HG03439 (cell line): Measurements from ENCODE around the gene DNAJB4.
A peak's percentile ranks its signal among the peaks of the same experiment; 100 is the strongest.
"Not testable (repeated sequence)": the region's sequence is repeated elsewhere in the genome, so short reads cannot be mapped to it uniquely, and the experiment has no call there.

Source experiments
- ATAC-seq: cut with Tn5 transposase; IDR thresholded peaks from one replicate; pipeline ENCODE4 v1.9.1; 2021; ENCODE audit warnings: mild to moderate bottlenecking, moderate library complexity; ENCODE audit not compliant: unreplicated experiment

Gene DNAJB4

GRCh38 chr1:77990629-77991204 is 14.0 kb upstream of the DNAJB4 start:
- no peak for ATAC-seq

DNA sequence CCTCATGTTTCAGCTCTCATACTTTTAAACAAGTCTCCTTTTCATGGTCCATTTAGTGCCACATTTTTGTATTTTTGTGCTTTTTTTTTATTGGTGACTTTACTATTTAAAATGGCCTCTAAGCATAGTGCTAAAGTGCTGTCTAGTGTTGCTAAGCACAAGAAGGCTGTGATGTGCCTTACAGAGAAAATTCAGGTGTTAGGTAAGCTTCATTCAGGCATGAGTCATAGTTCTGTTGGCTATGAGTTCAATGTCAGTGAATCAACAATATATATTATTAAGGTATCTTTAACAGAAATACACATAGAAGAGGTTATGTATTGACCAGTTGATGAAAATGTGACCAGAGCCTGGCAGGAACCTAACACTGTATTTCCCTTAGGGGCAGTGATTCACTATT is 13.1 kb upstream of the DNAJB4 start:
- no peak for ATAC-seq

DNA sequence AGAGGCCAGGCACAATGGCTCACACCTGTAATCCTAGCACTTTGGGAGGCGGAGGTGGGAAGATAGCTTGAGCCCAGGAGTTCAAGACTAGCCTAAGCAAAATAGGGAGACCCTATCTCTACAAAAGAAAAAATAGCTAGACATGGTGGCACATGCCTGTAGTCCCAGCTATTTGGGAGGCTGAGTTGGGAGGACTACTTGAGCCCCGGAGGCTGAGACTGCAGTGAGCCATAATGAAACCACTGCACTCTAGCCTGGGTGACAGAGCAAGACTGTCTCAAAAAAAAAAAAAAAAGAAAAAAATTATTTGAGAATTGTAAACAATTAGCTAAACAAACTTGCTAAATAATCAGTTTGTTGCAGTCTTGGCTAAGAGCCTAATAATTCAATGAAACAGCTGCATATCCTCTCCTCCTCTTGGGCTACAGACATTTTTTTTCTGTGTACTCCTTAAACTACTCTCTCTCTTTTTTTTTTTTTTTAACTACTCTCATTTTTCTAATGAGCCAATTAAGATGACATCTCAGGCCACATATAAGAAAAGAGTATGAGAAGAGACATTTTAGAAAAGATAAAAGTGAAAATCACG is 10.5 kb upstream of the DNAJB4 start:
- no peak for ATAC-seq

GRCh38 chr1:77996734-77997133 is 8.0 kb upstream of the DNAJB4 start:
- no peak for ATAC-seq

- not testable (repeated sequence) for ATAC-seq
These were observed 4.2 kb upstream of the DNAJB4 start for GRCh38 chr1:78000536-78000935.

DNA sequence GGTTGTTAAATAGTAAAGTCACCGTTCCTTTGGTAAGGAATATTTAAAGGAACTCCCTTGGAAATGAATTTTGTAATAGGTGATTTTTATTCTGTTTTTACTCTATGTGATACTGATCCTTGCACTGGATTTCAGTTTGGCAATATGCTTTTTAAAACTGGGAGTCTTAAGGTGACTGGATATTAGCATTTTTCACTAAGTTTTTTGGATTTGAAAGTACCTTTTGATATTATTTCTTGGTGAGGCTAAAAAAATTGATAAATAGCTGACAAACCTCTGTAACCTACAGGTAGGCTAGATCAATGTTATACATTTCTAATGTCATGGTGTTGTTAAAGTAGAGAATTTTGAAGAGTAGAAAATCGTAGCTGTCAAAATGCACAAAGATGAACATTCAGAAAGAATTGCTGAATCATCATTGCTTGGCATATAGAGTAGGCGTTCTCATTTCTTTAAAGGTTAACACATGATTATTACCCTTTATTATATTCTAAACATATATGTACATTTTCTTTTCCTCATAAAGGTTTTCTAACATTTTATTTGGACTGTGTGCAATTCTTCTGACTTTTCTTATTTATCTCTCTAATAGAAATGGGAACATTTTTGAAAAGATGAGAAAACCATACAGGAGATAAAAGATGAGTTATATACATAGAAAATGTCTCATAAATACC is 1.5 kb upstream of the DNAJB4 start:
- no peak for ATAC-seq

DNA sequence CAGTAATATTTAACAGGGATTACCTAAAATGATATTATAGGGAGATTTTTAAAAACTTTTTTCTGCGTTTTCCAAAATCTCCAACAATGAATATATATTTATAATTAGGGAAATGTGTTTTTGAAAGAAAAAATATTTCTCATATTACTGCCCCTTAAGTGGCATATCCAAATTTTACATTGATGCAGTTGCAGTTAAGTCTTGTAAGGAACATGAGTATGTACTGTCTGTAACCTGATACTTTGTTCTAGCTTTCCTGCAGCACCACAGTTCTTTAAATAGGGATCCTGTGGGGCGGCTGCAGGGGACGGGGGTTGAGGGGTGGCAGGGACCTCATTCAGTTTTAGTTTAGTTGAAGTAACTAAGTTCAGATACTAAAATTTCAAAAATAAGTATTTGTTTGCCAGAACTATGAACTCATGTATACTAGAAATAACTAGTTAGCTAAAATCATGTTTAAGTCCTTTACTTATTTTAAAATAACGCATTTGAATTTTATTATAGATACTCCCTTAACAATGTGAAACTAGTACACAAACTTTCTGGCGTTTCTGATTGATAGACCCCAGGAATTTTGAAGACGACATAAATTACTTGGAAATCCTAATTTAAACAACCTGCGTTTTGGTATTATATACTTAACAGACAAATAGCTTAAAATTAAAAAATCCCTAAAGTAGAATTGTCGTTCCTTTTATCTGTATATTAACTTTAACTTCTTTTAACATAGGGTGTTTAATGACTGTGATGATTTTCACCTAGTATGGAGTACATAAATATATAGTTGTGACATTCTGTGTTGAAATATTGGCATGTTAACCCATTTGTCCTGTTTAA is 639 bp upstream of the DNAJB4 start:
- ATAC-seq, result peak; percentile 52

- ATAC-seq, result no peak
These were observed 646 bp downstream of the DNAJB4 start for GRCh38 chr1:78005448-78005722.

DNA sequence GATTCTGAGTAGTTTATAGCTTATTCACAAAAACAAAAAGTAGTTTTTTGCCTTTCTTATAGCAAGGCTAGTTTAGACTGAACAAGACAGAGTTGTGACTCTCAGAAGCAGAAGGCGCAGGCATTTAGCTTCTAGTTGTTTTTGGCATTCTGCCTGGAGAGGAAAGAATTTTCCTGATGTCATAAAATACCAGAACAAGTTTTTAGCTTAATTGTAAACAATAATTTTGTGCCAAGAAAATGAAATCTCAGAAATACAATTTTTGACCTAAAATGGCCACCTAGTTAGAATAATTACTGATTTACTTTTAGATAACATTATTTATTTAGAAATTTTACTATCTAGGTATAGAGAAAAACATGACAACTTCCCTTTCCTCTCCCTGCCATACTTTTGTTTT is 1.0 kb downstream of the DNAJB4 start:
- no peak for ATAC-seq

GRCh38 chr1:78006521-78006920 is 1.8 kb downstream of the DNAJB4 start:
- no peak for ATAC-seq

DNA sequence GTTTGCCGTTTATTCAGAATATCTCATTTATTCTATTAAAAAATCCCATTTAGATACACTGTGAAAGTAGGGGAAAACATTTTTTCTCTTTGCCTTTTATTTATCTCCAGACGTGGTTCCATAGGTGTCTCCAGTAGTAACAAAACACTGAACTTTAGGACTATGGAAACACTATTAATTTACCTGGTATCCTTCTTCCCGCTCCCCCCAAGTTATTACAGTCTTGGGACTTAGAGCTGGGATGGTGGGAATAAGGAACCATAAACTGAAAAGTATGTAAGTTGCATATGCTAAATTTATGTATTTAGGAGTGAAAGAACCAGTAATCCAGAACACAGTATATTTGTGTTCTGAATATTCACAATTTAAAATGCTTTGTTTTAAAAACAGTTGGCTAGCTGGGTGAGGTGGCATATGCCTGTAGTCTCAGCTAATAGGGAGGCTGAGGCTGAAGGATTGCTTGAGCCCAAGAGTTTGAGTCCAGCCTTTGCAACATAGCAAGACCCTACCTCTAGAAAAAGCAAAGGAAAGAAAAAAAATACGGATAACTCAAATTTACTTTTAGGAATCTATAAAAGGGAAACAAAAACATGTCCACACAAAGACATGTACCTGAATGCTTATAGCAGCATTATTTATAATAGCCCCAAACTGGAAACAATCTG is 3.1 kb downstream of the DNAJB4 start:
- ATAC-seq, result no peak

DNA sequence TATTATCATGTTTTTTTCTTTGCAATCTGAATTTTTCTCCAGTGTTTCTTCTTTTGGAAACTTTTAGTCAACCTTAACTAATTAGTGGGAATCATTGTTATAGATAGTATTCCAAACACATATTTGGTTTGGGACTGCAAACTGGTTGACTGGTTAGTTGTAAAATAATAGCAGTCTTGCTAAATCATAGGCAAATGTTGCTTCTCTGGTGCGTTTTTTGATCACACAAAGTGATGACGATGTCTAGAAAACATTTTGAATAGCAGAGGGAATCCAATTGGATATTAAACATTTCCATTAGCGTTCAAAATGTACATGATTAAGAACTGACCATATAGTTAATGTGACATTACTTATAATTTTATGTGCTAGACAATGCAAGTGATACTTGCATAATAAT is 4.5 kb downstream of the DNAJB4 start:
- ATAC-seq, result no peak

- no peak for ATAC-seq
These were observed 5.1 kb downstream of the DNAJB4 start for GRCh38 chr1:78009836-78010235.

GRCh38 chr1:78011050-78011449 is 6.3 kb downstream of the DNAJB4 start:
- no peak for ATAC-seq

DNA sequence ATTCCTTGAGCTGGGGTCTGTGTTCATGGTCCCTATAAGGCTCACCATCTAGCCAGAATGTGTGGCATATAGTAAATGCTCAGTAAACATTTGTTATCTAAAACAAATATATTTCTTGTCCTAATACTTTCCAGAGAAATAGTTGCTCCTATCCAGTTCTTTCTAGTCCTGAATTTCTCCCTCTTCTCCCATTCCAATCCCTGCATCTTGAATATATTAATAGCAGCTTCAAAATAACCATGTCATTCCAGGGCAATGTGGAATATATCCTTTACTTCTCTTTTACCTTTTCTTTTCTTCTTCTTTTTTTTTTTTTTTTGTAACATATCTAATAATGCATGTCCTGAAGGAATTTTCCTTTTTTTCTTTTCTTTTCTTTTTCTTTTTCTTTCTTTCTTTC is 10.4 kb downstream of the DNAJB4 start:
- no peak for ATAC-seq

DNA sequence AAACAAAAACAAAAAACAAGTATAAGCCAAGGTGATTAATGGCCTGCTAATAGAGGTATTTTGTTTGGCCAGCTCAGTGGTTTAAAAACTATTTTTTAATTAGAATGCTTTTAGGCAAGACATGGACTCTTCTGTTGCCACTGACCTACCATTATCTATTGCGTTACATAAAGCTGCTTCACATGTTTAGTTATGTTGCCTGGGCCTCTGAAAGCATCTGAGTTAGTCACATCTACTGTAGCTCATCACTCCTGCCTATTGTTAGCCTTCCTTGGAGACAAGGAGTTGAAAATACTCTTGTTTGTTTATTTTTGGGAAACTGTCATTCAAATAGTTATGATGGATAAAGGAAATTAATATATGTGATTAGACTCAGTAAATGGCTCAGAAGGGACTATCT is 14.3 kb downstream of the DNAJB4 start:
- no peak for ATAC-seq

GRCh38 chr1:78021134-78021533 is 16.4 kb downstream of the DNAJB4 start:
- ATAC-seq, result not testable (repeated sequence)

DNA sequence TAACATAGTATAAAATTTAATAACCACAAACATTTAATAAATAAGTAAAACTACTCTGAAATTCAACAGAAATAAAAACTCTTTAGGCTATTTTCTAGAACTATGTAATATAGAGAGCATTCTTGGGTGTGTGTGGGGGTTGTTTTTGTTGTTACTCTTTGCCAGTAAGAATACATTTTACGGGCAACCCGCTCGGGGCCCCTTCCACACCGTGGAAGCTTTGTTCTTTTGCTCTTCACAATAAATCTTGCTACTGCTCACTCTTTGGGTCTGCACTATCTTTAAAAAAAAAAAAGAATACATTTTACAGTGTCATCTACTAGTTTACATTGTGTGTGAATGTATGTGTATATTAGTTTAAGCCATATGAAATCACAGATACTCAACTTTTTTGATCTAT is 25.1 kb downstream of the DNAJB4 start:
- ATAC-seq, result no peak

- ATAC-seq, result no peak
These were observed 28.5 kb downstream of the DNAJB4 start for GRCh38 chr1:78032996-78033796.

DNA sequence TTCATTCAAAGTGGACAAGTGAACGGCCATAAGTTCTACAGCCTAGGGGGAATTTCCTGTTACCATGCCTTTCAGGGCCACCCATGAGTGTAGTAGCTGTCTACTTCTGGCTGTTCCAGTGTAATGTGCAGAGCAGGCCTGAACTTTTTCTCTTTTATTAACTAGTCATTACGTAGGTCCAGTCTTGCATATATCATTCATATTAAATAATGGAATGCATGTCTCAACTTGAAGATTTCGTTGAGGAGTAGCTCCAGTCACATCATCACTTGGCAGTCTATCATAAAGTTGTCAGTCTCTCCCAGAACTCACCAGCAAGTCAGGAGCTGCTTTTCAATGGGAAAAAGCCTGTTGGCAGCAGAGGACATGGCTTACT is 29.0 kb downstream of the DNAJB4 start:
- no peak for ATAC-seq

DNA sequence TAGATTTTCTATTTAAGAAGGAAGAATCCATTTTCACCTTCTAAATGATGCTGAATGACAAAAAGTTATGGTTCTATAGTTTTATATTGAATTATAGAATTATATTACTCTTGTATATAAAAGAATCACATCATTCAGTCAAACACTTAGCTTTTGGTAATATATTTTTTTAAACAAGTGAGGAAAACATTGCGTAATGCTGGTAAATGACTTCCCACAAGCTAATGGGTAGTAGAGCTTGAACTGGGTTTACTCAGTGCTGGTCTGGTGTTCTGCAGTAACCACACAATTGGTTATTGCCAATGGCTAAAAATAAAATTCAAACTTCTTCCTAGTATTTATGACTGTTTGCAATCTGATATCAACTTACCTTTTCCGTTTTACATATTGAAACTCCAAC is 30.4 kb downstream of the DNAJB4 start:
- no peak for ATAC-seq
